ACC112 (cell line): ENCODE data around the gene AGPAT3.

Experiments used
- H2AFZ ChIP-seq: fragments of 200-600 bp; sonication (generic); one replicate; pipeline ENCODE4 v1.6.0; 2017; ENCODE audit warnings: antibody characterized with exemption, low read length; ENCODE audit not compliant: unreplicated experiment
- H3K27ac ChIP-seq: fragments of 200-600 bp; sonication (generic); 2 replicates; pipeline ENCODE4 v1.5.1; 2014; ENCODE audit warnings: low read depth, mild to moderate bottlenecking, antibody characterized with exemption, low read length, moderate library complexity
- H3K27me3 ChIP-seq: fragments of 200-600 bp; sonication (generic); 2 replicates; pipeline ENCODE4 v1.6.1; 2014; ENCODE audit warnings: mild to moderate bottlenecking, antibody characterized with exemption, low read length, moderate library complexity, mixed read lengths; ENCODE audit not compliant: insufficient read depth
- H3K36me3 ChIP-seq: fragments of 200-600 bp; sonication (generic); 2 replicates; pipeline ENCODE4 v1.6.1; 2016; ENCODE audit warnings: mild to moderate bottlenecking, antibody characterized with exemption, low read length, moderate library complexity, mixed read lengths; ENCODE audit not compliant: insufficient read depth
- H3K4me1 ChIP-seq: fragments of 200-600 bp; sonication (generic); one replicate; pipeline ENCODE4 v1.6.1; 2016; ENCODE audit warnings: low read length, mixed read lengths; ENCODE audit not compliant: insufficient read depth, unreplicated experiment, control insufficient read depth
- H3K4me3 ChIP-seq: fragments of 200-600 bp; sonication (generic); 2 replicates; pipeline ENCODE4 v1.5.1; 2014; ENCODE audit warnings: mild to moderate bottlenecking, low read depth, low read length
- H3K79me2 ChIP-seq: fragments of 200-600 bp; sonication (generic); one replicate; pipeline ENCODE4 v1.6.0; 2016; ENCODE audit warnings: low read length; ENCODE audit not compliant: control insufficient read depth, unreplicated experiment, insufficient read depth

Gene AGPAT3

DNA sequence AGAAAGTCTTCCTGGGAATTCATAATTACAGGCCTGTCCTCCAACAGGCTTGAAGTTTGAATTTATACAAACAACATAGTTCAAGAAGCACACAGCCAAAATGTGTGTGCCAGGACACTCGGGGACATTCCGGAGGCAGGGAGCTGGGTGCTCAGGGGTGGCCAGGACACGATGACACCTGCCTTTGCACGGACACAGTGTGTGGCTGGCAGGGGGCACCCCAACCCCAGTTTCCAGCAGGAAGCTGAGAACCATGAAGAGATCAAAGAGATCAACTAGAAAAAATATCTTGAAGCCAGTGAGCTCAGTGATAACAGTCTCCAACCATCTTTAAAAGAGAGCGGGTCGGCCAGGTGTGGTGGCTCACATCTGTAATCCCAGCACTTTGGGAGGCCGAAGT lies 114.6 kb downstream of the AGPAT3 start:
- Histone ChIP-seq H3K79me2 (no peaks in the 10 kb centered on the region), H3K36me3 (no peaks in the 10 kb centered on the region), H3K4me3 (no peak overlapping the region), H2AFZ (no peak overlapping the region), H3K27me3 (no peaks in the 10 kb centered on the region), H3K4me1 (no peaks in the 10 kb centered on the region), H3K27ac (no peak overlapping the region)

DNA sequence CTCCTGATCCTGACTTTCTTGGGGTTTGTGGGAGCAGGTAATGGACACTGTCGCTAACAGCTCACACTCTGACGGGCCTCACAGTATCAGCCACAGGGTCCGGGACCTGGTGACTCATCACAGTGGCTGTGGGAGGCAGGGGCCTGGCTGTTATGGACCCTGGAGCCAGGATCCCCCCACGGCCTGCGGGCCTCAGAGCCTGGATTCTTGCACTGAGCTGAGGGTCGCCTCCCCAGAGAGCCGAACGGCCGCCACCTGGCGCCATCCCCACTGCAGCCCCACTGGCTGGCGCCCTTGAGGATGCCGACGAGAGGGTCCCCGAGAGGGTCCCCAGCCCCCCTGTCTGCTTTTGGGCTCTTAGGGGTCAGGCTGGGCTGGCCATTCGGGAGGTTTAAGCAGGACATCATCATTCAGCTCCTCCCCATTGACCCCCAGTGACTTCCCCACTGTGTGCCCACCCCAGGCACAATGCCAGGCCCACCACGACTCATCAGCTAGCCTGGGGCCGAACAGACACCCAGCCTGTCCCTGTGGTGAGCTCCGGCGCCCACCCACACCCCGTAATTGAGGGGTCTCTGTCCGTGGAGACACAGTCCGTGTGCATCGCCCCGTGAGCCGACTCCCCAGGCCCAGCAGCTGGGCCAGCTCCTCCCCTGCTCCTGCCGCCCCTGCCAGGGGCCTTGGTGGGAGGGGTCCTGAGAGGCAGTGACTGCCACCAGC lies 116.3 kb downstream of the AGPAT3 start:
- no peak overlapping the region for H3K27ac ChIP-seq
- no peaks in the 10 kb centered on the region for H3K27me3 ChIP-seq
- no peaks in the 10 kb centered on the region for H3K4me1 ChIP-seq
- H3K4me3 ChIP-seq = no peak overlapping the region
- H2AFZ ChIP-seq = no peak overlapping the region
- H3K79me2 ChIP-seq = no peaks in the 10 kb centered on the region
- H3K36me3 ChIP-seq = no peaks in the 10 kb centered on the region

DNA sequence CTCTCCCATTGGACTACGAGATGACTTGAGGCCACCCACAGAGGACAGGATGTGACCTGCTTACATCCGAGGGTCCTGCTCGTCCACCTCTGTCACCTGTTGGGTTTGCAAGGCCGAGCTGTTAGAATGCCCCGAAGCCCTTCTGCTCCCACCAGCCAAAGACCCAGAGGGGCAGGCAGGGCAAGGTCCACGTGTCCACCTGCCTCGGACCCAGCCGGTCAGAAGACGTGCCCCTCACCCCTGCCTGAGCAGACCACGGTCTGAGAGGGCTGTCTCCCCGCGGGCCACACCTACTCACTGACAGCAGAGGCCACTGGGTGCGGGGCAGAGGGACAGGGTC lies 116.8 kb downstream of the AGPAT3 start:
- Histone ChIP-seq H3K79me2 (no peaks in the 10 kb centered on the region), H3K4me3 (no peak overlapping the region), H3K36me3 (no peaks in the 10 kb centered on the region), H3K27ac (no peak overlapping the region), H2AFZ (no peak overlapping the region), H3K4me1 (no peaks in the 10 kb centered on the region), H3K27me3 (no peaks in the 10 kb centered on the region)

GRCh38 chr21:43982489-43983078 lies 117.6 kb downstream of the AGPAT3 start:
- no peaks in the 10 kb centered on the region for H3K27me3 ChIP-seq
- no peaks in the 10 kb centered on the region for H3K79me2 ChIP-seq
- H3K27ac ChIP-seq = no peak overlapping the region
- H3K4me3 ChIP-seq = no peak overlapping the region
- no peak overlapping the region for H2AFZ ChIP-seq
- H3K36me3 ChIP-seq = no peaks in the 10 kb centered on the region
- H3K4me1 ChIP-seq = no peaks in the 10 kb centered on the region

DNA sequence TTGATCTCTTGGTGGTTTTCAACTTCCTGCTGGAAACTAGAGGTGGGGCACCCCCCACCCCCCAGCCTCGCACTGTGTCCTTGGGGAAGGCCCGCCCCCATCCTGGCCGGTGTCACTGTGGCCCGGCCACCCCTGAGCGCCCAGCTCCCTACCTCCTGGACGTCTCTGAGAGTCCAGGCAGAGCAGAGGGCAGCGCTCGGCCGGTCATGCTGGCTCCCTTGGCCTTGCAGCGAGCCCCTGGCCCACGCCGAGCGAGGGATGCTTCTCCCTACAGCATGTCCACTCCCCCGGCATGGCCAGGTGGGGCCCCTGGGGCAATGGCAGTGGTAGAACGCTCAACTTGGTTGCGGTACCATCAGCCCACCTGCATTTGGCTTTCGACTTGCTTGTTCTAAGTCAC lies 118.4 kb downstream of the AGPAT3 start:
- Histone ChIP-seq H3K27ac (no peak overlapping the region), H3K79me2 (no peaks in the 10 kb centered on the region), H3K4me3 (no peak overlapping the region), H3K36me3 (no peaks in the 10 kb centered on the region), H3K4me1 (no peaks in the 10 kb centered on the region), H3K27me3 (no peaks in the 10 kb centered on the region), H2AFZ (no peak overlapping the region)

DNA sequence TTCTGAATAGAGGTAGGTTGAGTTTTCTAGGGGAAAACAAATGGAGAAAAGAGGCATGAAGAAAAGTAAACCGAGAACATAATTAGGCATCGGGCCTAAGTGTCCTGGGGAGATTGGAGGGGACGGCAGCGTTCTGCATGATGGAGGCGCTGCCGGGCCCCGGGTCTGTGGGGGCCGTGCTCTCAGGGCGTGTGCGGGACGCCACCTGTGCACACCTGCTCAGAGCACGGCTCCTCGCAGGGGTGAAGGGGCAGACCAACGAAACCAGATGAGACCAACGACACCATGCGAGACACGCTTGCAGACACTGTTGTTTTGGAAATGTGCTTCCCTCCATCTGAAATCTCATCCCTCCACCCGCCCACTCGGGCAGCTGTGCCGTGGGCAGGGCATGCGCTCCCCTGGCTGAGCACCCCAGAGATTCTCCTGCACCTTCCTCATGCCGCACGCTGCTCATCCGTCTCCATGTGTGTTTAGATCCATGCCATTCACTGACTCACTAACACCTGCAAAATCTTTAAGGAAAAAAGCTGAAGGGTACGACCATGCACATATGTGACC lies 118.9 kb downstream of the AGPAT3 start:
- Histone ChIP-seq H3K79me2 (no peaks in the 10 kb centered on the region), H3K27me3 (no peaks in the 10 kb centered on the region), H3K4me1 (no peaks in the 10 kb centered on the region), H3K27ac (no peak overlapping the region), H3K4me3 (no peak overlapping the region), H2AFZ (no peak overlapping the region), H3K36me3 (no peaks in the 10 kb centered on the region)

GRCh38 chr21:43984905-43985689 lies 120.1 kb downstream of the AGPAT3 start:
- Histone ChIP-seq H3K4me3 (no peak overlapping the region), H3K4me1 (no peaks in the 10 kb centered on the region), H3K27ac (no peak overlapping the region), H3K79me2 (no peaks in the 10 kb centered on the region), H2AFZ (no peak overlapping the region), H3K27me3 (no peaks in the 10 kb centered on the region), H3K36me3 (no peaks in the 10 kb centered on the region)

DNA sequence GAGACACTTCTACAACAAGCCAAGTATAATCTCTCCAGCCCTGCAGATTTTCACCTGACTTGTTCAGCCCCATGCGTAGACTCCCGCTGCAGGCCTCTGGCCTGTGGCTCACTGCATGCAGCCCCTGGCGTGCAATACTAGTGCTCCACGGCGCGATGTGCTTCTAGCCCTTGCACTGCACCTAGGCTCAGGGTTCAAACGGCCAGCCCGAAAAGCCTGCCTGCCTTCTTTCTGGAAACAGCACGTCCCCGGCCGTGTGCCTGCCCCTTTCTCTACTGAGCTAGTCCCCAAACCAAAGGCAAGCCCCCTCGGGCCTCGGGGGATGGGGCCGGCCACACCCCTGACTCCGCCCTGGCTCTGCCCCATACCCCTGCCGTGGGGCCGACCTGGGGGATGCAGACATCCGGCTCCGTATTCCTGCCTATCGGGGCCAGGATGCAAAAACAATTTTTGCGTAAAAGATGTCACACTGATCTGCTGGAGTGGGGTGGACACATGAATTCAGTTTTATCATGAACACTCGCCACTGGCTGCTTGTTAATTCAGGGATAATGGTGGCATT lies 120.7 kb downstream of the AGPAT3 start:
- Histone ChIP-seq H2AFZ (no peak overlapping the region), H3K36me3 (no peaks in the 10 kb centered on the region), H3K4me3 (no peak overlapping the region), H3K4me1 (no peaks in the 10 kb centered on the region), H3K79me2 (no peaks in the 10 kb centered on the region), H3K27me3 (no peaks in the 10 kb centered on the region), H3K27ac (no peak overlapping the region)

- Histone ChIP-seq H3K4me3 (no peak overlapping the region), H2AFZ (no peak overlapping the region), H3K27ac (no peak overlapping the region), H3K4me1 (no peaks in the 10 kb centered on the region), H3K36me3 (no peaks in the 10 kb centered on the region), H3K79me2 (no peaks in the 10 kb centered on the region), H3K27me3 (no peaks in the 10 kb centered on the region)
These were observed 121.8 kb downstream of the AGPAT3 start for GRCh38 chr21:43986544-43987451.

DNA sequence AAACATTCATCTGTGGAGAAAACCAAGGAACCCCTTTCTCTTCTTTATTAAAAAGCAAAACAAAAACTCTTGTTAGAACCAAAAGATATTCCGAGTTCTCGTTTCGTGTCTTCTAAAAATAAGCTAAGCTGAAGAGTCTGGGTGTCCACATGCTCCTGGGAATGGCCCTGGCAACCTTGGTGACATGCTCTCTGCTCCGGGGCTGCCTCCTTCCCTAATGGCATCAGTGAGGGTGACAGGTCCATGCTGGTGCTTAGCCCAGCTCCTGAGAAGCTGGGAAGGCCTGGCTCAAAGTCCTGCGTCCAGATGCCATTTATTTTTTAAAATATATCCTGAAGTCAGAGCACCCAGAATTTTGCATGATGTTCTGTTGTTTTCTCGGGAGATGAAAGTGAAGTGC lies 122.5 kb downstream of the AGPAT3 start:
- H3K4me1 ChIP-seq = no peaks in the 10 kb centered on the region
- no peaks in the 10 kb centered on the region for H3K79me2 ChIP-seq
- H3K27ac ChIP-seq = no peak overlapping the region

More for the DNA sequence above, 122.5 kb downstream of the AGPAT3 start:
- no peaks in the 10 kb centered on the region for H3K36me3 ChIP-seq
- H3K4me3 ChIP-seq = no peak overlapping the region
- no peak overlapping the region for H2AFZ ChIP-seq
- H3K27me3 ChIP-seq = no peaks in the 10 kb centered on the region
